ENCODE measurements around the gene SGTA. TPM values are rescaled to one million over a fixed set of nuclear protein-coding genes. Genes with fewer than 3 reads are reported as not detected.
A peak's percentile ranks its signal among the peaks of the same experiment; 100 is the strongest.

The SGTA gene
- total RNA-seq, 1 experiment from 2014 or later, result 114 TPM

DNA sequence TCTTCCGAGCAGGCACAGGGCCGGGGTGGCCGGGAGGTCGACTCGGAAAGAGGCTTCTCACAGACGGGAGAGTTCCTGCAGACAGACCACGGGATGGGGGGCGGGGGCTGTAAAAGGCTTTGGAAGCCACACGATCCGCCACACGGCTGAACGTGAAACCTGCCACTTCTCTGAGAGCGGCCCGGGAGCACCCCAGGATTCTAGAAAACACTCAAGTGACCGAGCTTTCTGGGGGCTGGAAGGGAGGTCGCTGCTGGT, 27.7 kb downstream of the SGTA start:
- DNase-seq (ENCODE audit: low spot score), result no peak

GRCh38 chr19:2754659-2755447, 28.2 kb downstream of the SGTA start:
- DNase-seq (ENCODE audit: low spot score), result no peak

DNA sequence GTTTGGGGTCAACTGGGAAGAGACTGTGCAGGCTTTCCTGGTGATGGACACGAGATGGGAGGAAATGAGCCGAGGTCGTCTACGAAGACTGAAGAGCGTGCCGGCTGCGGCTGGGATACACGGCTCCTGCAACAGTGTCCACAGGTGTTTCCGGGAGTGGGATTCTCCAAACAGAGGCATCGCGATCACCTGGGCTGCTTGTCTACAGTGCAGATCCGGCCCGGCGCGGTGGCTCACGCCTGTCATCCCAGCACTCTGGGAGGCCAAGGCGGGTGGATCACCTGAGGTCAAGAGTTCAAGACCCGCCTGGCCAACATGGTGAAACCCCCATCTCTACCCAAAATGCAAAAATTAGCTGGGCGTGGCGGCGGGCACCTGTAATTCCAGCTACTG, 31.6 kb downstream of the SGTA start:
- DNase-seq (ENCODE audit: low spot score), result no peak

- no peak for DNase-seq (ENCODE audit: low spot score)
These were observed 32.1 kb downstream of the SGTA start for GRCh38 chr19:2750808-2751437.

- DNase-seq (ENCODE audit: low spot score), result no peak
These were observed 35.7 kb downstream of the SGTA start for GRCh38 chr19:2747349-2747748.

GRCh38 chr19:2744113-2744512, 39.0 kb downstream of the SGTA start:
- no peak for DNase-seq (ENCODE audit: low spot score)

DNA sequence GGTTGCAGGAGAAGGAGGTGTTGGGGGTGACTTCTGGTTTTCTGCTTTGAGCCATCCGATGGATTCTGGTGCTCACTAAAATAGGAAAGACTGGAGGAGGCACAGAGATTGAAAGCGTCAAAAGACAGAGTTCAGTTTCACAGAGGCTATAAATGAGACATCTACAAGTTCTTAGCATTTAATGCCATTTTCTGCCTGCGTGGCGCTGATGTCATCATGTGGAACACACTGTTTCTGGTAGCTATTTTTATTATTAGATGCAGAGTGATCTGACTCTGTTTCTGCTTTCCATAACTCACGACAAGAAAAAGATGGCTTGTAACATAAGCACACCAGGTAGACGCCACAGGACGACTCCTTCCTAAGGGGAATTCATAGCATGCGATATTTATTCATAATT, 40.0 kb downstream of the SGTA start:
- DNase-seq (ENCODE audit: low spot score), result no peak

DNA sequence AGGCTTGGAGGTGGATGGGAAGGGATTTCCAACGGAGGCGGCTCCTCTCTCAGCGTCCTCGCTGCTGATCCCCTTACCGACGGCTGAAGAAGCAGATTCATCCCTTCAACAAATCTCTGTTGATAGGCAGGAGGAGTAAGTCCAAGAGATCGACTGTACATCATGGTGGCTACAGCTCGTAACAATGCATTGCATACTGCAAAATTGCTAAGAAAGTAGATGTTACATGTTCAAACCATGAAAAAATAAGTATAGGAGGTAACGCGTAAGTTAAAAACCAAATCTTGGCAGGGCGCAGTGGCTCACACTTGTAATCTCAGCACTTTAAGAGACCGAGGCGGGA, 42.8 kb downstream of the SGTA start:
- DNase-seq (ENCODE audit: low spot score), result no peak

- DNase-seq (ENCODE audit: low spot score), result peak; percentile 99
These were observed 43.3 kb downstream of the SGTA start, which contains the start of gene SLC39A3 for GRCh38 chr19:2739602-2740313. SLC39A3 (minus strand) TSS chr19:2740017; CDS start chr19:2737257, 2,760 bp downstream.

- no peak for DNase-seq (ENCODE audit: low spot score)
These were observed 46.4 kb downstream of the SGTA start for GRCh38 chr19:2736550-2737190.

DNA sequence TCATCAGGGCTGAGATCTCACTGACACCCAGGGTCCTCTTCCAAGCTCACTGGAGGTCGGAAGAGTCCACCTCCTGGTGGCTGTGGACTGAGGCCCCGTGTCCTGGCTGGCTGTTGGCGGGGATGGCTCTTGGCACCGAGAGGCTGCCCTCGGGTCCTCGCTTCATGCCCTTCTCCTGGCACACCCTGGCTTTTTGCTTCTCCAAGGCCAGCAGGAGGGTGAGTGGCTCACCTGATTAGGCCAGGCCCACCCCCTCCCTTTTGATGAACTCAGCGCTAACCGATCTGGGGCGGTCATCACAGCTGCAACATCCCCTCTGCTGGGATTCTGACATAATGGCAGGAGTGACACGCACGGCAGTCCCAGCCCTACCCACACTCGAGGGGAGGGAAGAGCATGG, 47.7 kb downstream of the SGTA start:
- DNase-seq (ENCODE audit: low spot score), result no peak

DNA sequence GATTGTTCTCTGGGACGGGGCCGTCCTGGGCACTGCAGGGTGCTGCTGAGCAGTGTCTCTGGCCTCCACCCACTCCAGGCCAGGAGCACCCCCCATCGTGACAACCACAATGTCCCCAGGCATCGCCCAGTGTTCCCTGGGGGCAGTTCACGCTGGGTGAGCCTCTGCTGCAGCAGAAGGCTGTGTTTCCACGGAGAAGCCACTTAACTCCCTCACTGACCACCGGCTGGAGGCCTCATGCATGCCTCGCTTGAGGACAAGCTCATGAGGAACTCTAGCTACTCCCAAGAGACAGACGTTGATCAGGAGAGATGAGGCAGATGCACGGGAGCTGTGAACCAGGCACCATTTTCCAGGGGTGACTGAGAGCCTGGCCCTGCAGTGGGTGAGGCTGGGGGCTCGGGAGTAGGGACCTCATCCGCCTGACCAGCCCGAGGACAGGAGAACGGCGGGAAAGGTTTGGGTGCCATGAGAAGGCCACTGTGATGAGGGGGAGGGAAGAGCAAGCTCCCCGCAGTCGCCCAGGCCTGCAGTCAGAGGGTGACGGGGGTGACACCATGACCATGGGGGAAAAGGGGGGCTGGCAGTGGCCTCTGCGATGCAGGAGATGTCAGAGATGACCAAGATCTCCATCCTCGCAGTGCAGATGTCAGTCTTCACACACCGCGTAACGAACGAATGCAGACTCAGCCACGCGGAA, 48.3 kb downstream of the SGTA start:
- no peak for DNase-seq (ENCODE audit: low spot score)

DNA sequence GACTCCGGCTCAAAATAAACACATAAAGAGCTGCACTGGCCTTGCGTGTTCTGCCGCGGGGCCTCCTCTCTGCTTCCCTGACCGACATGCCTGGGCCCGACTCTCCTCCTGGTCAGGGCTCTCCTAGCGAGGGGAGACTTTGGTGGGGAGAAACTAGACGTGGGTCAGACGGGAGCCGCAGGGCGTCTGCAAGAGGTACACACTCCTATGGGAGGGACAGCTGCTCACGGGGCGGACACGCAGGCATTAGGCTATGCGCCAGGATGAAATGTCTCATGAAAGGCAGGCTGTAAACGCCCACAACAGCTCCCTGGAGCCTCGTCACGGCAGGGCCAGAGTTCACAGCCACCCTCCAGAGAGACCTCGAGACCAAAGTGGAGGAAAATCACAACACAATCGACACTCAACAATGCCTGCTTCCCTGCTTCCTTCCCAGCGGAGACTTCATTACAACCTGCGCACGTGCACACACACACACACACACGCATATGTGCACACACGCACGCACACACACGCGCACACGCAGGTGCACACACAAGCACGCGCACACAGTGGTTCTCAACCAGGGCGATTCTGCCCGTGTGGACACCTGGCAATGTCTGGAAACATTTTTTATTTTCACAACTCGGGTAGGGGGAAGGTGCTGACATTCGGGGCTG, 49.0 kb downstream of the SGTA start:
- DNase-seq (ENCODE audit: low spot score), result no peak

DNA sequence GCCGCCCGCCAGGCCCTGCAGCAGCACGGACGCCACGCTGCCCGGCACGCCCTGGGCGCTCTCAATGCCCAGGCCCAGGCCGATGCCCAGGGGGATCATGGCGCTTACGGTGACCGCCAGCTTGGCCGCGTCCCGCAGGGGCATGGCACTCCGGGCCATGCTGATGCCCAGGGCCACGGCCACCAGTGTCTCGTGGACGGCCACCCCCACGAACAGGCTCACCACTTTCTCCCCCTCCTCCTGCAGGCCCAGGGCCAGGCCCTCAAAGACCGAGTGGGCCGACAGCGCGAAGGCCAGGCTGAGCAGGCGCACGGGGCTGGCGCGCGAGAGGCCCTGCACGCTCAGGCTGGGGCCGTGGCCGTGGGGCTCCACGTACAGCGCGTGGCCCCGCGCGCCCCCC, 50.2 kb downstream of the SGTA start:
- no peak for DNase-seq (ENCODE audit: low spot score)

DNA sequence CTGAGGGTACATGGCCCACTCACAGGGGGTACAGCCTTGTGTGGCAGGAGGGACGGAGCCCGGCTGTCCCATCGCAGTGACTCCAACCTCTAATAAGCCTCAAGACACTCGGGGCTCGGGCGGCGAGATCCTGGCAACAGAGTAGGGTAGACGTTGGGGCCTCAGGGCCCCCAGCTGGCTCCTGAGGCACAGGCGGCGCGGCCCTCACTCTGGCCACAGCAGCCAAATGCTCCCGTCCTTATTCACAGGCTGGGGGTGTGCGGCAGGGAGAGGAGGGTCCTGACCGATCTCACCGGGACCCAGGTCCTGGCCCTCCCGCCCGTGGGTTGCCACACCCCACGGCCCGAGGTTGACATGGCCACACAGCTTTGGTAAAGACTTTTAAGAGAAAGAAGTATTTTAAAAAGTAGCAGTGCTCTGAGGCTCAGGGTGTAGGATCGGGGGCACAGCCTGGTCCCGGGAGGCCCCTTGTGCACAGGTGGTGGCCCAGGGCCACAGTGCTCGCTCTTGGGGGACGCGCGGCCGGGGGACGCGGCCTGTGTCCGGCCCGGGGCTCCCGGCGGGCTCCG, 50.8 kb downstream of the SGTA start:
- no peak for DNase-seq (ENCODE audit: low spot score)

DNA sequence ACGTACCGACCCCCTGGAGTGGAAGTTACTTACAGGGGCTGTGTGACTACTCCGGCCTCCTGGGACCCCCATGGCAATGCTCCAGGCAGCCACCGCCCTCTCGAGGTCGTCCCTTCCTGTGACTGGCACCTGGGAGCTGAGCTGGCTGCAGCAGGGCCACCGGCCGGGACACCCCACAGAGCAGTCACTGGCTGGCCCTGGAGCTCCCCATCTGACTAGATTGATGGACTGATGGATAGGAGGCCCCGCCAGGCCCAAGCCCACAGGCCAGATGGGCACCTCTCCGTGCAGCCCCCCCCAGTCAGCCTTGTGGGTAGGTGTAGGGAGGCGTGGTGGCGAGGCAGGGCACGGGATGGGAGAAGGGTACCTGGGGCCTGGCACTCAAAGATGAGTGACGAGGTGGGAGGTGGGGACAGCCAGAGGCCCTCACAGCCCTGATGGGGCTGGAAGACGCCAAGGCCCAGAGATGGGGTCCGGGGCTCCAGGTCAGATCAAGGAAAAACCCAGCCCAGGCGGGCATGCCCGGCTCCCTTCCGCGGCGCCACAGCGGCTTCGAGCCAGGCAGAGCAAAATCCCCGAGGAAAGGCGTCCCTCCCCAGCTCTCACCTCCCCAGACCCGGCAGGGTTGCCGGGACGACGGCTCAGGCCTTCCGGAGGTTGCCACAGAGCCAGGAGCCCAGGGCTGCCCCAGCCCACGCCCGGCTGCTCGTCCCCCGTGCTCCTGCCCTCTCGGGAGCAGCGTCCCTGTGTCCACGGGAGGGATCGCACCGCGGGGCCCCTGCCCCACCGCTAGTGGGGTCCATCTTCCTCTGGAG, 51.7 kb downstream of the SGTA start:
- no peak for DNase-seq (ENCODE audit: low spot score)

DNA sequence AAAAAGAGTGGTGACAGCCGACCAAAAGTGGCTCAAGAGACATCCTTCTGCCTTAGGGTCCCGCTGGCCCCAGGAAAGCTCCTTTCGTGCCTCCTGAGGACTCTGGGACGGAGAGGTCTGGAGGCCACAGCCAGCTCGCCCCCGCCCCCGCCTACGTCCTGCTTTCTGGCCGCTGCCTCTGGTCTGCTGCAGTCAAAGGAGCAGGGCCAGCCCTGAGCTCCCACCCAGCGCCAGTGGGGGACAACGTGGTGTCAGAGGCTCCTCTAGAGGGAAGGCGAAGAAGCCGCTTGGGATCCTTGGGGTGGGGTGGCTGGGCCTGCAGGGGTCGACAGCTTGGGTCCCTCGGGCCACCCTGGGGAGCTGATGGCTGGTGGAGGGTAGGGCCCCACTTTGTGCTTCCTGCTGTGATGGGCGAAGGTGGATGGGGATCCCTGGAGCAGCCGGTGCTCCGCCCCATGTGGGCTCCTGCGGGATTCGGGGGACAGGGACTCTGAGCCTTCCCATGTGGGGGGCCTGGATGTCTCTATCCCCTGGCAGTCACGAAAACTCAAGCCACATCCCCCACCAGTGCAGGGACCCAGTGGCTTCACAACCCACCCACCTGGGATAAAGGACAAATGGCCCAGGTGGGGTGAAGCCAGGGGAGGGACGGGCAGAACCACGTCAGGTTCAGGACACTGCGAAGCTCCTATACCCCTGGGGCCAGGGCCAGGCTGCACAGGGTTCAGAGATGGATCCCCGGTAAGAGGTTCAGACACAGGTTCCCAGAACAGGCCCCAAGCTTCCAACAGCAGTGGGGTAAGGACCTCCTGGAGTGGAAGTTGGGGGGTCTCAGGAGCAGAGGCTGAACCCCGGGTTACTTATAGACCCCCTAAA, 52.9 kb downstream of the SGTA start:
- DNase-seq (ENCODE audit: low spot score), result no peak

- no peak for DNase-seq (ENCODE audit: low spot score)
These were observed 54.2 kb downstream of the SGTA start for GRCh38 chr19:2728783-2729387.

GRCh38 chr19:2727640-2727944, 55.5 kb downstream of the SGTA start:
- no peak for DNase-seq (ENCODE audit: low spot score)
